HG02840 (cell line): ENCODE results near the gene AGO1.

Experiments used
- ATAC-seq: cut with Tn5 transposase; IDR thresholded peaks from one replicate; pipeline ENCODE4 v1.9.1; 2021; ENCODE audit warnings: mild to moderate bottlenecking, moderate library complexity, moderate number of reproducible peaks; ENCODE audit not compliant: unreplicated experiment, low FRiP score

AGO1 gene

DNA sequence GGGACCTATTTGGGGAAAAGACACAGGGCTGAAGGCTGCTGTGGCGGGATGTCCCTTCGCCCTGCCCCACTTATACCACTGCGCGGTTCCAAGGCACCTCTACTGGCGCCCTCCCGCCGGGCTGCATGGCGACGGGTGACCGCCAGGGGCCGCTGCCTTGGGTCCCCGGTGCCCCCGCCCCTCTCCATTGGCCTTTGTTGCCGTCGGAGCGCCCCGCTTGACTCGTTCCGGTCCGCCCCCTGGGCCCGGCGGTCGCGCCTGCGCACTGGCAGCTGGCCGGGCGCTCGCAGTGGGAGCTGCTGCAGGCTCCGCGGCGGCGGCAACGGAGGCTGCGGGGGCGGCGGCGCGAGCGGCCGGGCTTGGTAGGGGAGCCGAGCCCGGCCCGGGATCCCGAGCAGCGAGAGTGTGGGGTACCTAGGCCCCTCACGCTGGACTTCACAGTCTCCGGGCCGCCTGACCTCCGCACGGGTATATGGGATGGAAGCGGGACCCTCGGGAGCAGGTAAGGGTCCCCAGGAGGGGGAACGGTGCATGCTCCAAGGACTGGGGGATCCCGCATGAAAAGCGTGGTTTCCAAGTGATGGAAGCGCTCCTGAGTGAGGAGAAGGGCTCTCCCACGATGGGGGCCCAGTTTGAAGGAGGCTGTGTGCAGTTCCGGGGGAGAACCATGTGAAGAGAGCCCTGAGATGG is at the start of gene AGO1:
Gene AGO1, plus strand, starts transcription at position 265 of the 690 bp plus-strand sequence. Its CDS starts 213 bp downstream, at position 478.
- ATAC-seq = peak; percentile 81

DNA sequence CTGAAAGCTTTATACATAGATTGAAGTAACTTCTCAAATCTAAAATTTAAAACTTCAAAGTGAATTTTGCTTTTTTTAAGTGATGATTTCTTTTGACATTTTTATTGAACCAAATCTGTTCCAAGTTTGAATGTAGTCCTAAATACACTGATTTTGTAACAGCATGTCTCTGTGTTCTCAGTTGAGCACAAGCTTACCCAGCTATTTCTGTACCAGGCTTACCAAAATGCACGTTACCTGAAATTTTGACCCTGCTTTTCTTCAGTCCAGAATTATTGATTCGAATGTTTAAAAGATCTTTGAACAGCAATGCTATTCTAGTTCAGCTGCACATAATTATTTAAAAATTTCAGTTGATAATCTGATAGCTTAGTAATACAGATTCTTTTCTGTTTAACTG is 49.6 kb upstream of the AGO1 start:
- no peak for ATAC-seq

GRCh38 chr1:35834218-35834617 is 48.8 kb upstream of the AGO1 start:
- ATAC-seq = no peak

DNA sequence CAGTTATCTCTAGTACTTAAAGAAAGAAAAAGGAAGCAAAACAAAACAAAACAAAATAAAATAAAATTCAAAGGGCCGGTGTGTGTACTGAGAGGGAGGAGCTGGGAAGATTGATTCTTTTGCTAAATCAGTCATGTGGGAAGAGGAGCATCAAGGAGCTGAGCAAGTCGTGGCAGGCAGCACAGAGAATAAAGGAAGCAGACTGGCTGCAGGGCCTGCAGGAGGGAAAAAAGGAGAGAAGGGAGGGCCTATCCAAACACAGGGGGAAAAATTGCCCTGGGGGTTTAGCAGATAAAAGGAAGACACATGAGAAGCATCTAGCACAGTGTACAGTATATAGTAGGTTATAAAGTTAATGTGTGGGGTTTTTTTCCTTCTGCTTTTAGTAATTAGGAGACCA is 47.6 kb upstream of the AGO1 start:
- ATAC-seq = no peak

DNA sequence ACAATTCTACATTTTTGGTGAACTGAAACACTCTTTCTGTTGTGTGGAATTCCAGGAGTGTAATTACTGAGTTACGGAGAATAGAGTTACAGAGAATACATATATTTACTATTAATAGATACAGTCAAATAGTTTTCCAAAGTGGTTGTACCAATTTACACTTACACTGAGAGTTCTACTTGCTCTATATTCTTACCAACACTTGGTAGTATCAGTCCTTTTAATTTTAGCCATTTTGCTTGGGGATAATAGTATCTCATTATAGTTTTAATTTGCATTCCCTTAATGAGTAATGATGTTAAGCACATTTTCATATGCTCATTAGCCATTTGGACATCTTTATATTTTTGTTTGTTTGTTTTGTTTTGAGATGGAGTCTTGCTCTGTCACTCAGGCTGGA is 46.3 kb upstream of the AGO1 start:
- no peak for ATAC-seq

GRCh38 chr1:35838693-35839245 is 44.2 kb upstream of the AGO1 start:
- ATAC-seq = no peak

DNA sequence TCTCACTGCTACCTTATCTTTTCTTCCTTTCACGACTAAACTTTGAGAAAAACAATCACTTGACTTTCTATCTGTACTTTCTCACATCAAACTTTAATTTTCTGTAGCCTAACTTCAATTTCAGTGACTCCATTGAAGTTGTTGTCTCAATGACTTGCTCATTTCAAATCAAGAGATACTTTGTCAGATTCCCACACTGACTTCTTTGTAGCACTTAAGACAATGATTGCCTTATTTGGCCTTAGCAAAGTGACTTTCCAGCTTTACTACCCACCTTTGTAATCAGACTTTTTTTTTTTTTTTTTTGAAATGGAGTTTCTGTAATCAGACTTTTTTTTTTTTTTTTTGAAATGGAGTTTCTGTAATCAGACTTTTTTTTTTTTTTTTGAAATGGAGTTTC is 38.2 kb upstream of the AGO1 start:
- ATAC-seq = no peak

- ATAC-seq = no peak
Observed at GRCh38 chr1:35845766-35846165, 37.2 kb upstream of the AGO1 start.

- no peak for ATAC-seq
Observed at GRCh38 chr1:35847935-35848565, 35.0 kb upstream of the AGO1 start.

- ATAC-seq = no peak
Observed at GRCh38 chr1:35850051-35850450, 33.0 kb upstream of the AGO1 start.

GRCh38 chr1:35850716-35851115 is 32.3 kb upstream of the AGO1 start:
- no peak for ATAC-seq

DNA sequence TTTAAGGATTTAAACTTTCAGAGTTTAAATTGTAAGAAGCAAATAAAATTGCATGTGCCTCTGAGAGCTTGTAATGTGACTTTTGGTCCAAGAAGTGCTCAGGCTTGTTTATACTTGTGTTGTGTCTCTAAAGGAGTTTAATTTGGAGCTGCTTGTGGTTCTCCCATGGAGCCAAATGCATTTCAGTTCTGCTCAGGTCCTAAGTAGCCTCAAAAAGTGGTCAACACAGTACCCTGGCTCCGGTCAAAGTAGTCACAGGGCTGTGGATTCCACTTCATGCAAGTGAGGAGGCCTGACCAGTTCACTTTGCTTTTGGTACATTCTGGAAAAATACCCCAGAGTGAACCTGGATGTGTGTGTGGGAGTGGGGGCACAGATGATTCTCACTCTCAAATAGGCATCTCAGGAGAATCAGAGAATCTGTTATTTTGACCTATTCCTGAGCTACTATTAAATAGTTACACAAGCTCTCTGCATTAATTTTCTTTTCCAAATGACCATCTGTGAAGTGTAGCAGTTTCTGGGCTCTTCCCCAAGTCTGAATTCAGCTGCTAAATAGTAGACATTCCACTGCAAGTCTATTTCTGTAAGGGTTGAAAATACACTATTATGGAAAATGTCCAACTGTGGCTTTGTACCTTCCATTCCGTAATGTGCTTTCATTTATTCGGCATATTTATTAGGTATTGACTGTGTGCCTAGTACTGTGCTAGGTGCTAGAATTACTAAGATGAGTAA is 31.7 kb upstream of the AGO1 start:
- no peak for ATAC-seq

DNA sequence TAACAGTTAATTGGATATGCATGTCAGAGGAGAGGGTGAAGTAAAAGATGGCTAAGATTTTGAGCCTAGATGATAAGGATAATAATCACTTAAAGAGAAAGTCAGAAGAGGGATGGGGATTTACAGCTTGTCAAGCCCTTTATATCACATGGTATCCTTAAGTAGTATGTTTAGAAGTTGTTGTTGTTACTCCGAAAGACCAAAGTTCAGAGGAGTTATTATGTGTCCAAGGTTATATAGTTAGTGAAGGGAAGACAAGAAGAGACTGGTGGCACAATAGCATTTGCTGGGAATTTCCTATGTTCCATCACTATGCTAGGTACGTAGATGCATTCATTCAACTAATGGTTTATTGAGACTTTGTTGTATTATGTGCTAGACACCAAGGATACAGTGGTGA is 30.8 kb upstream of the AGO1 start:
- ATAC-seq = no peak

DNA sequence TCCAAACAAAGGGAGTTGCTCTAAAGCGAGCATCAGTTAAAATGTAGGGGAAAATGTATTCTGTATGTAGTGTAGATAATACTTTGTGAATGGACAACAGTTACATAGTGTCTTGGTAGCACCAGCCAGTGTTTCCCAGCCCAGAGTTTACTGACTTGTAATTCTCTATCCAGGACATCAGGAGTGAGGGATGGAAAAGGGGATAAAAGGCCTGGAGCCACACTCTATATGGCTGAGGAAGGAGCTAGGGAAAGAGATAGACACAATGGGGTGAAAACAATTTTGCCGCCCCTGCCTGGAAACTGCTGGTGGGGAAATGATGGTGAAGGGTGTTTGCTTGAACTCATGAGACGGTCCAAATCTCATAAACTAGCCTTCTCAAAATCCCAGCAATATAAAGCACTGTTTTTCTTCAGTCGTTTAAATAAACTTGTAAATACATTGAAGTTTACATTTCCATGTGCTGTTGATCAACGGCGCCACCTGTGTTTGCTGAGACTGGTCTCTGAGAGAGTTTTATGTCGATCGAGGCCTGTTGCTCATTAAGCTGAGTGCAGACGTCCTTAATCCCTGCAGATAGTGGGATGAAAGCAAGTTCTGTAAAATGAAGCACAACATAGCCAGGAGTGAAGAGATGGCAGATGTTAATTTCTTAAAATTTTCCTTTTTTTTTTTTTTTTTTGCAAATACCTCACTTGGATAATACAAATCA is 27.9 kb upstream of the AGO1 start:
- no peak for ATAC-seq

GRCh38 chr1:35856964-35857363 is 26.0 kb upstream of the AGO1 start:
- ATAC-seq = no peak

DNA sequence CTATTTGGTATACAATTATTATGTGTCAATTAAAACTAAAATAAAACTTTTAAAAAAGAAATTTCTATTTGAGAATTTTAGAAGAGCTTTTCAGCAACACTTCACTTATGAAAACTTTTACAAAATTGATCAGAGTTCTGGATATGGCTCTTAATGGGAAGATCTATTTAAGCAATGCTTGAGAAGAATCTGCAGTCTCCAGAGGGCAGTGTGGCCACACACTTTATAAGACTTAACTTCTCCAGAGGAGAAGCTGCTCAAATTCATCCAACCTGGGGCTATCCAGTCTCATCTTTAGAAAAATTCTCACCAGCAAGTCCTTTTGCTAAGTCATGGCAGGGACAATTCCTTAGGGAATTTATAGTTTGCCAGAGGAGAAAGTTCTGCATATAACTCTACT is 25.2 kb upstream of the AGO1 start:
- no peak for ATAC-seq

- no peak for ATAC-seq
Observed at GRCh38 chr1:35860696-35861095, 22.3 kb upstream of the AGO1 start.

GRCh38 chr1:35863136-35863535 is 19.9 kb upstream of the AGO1 start:
- no peak for ATAC-seq

- ATAC-seq = no peak
Observed at GRCh38 chr1:35863881-35864625, 19.0 kb upstream of the AGO1 start.

DNA sequence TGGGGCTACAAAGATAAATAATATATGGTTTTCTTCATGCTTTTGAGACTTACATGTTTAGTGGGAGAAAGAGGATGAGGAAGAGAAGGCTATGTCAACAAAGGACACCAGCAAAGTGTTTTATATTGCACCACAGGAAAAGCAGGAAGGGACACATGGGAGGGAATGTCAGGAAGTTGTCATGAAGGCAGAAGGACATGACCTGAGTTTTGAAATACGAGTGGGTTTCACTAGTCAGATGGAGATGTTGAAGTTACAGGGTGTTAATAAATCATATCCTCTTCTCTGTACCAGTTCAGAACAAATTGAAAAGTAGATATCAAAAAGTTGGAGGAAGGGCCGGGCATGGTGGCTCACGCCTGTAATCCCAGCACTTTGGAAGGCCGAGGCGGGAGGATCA is 18.2 kb upstream of the AGO1 start:
- ATAC-seq = no peak
